Dedifferentiated amniotic fluid mesenchymal stem cell (primary cell): ENCODE results near the gene EDN1.
A peak's percentile ranks its signal among the peaks of the same experiment; 100 is the strongest.

Source experiments
- DNase-seq: peaks from one replicate; pipeline ENCODE4 v3.0.0-alpha.2; 2016; ENCODE audit errors: extremely low spot score

EDN1 gene

DNA sequence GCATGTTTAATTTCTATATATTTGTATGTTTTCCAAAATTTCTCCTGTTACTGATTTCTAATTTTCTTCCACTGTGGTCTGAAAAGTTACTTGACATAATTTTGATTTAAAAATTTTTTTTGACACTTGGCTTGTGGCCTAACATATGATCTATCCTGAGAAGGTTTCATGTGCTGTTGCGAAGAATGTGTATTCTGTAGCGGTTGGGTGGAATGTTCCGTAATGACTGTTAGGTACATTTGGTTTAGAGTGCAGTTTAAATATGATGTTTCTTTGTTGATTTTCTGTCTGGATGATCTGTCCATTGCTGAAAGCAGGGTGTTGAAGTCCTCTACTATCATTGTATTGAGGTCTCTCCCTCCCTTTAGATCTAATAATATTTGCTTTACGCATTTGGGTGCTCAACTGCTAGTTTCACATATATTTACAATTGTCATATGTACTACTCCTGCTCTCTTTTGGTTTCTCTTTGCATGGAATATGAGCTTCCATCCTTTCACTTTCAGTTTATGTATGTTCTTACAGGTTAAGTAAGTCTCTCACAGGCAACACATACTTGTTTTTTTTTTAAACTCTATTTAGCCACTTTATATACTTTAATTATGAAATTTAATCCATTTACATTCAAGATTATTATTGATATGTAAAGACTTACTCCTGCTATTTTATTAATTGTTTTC is 19.5 kb upstream of the EDN1 start:
- no peak for DNase-seq

DNA sequence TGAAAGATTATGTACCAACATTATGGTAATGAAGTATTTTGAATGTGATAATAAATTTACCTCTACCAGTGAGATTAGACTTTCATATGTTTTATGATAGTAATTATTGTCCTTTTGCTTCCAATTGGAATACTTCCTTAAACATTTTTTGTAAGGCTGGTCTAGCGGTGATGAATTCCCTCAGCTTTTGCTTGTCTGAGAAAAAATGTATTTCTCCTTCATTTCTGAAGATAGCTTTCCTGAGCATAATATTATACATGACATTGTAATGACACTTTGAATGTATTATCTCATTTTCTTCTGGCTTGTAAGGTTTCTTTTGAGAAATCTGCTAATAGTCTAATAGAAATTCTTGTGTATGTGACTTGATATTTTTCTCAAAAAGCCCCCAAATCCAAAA is 18.6 kb upstream of the EDN1 start:
- DNase-seq, result no peak

DNA sequence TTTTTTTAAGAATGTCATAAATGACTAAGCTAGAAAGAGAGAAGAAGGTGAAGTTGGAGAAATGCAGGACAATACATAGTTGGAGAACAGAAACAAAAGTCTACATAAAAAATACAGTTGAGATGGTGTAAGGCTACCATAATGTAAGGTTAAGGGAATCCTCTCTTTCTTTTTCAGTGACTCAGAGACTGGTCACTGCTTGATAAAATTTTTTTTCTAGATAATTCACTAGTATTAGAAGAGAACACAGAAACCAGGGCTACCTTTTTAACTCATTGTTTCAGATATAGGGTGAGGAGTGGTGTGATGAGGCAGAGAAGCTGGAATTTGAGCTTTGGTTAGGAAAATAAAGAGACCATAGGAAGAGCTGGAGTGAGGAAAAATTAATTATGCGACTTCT is 18.2 kb upstream of the EDN1 start:
- DNase-seq, result no peak

DNA sequence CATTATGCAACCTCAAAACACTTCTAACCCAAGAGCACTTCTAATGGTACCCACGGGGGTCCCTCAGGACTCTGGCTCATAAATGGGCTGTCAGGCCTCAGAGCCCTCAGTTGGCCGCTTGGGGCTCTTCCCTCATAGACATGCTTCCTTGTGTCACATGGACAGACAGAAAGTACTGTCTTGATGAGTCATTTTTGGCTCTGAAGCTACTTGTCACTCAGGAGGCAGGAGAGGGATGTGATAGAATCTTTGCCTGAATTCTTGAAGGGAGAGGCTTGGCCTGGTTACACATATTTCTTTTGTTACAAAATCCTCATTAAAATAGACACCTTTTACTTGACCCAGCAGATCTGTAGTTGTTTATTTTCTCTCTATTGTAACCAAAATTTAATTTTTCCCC is 15.1 kb upstream of the EDN1 start:
- DNase-seq, result no peak

DNA sequence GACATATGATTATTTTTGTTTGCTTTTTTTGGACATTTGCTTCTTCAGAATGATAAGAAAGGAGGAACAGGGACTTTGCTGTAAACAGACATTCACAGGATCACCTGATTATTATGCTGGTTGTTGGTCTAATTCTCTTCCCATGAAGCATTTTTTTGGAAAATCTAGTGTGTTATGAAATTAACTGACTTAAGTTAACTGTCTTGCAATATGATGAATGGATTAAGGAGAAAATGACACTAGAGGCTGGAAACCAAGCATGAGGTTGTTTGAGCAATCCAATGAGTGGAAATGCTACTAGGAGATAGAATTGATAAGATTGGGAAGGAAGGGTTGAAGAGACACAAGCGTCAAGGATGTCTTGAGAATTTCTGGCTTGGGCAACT is 13.2 kb upstream of the EDN1 start:
- no peak for DNase-seq

DNA sequence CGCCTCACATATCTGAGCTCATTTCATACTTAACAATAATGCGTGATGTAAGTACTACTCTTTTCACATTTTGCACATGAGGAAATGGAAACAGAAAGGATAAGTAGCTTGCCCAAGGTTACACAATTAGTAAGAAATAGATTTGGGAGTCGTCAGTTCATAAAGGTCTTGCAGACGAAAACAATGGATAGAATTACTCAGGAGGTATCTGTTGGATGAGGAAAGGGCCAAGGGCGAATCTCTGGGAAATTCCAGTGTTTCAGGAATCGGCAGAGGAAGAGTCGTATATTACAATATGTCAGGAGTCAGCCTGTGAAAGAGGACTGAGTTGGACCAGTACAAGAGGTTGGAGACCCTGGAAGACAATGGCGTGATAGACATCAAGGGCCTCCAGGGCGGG is 12.8 kb upstream of the EDN1 start:
- DNase-seq, result no peak

DNA sequence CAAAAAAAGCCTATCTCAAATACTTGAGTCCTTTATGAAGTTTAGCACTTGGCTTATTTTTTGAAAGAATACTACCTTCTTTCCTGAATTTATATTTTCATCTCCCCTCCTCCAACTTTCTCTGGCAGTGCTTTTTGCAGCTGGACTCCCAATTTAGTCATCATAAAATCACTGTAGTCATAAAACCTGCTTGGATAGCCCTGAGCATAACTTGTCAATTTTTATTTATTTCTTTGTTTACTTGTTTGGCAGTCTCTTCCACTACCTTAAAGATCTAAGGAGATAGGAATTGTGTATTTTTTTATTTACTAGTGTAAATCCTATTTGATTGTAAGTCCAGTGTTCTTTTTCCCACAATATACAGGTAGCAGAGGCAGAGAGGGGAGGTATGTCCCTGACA is 11.2 kb upstream of the EDN1 start:
- no peak for DNase-seq

DNA sequence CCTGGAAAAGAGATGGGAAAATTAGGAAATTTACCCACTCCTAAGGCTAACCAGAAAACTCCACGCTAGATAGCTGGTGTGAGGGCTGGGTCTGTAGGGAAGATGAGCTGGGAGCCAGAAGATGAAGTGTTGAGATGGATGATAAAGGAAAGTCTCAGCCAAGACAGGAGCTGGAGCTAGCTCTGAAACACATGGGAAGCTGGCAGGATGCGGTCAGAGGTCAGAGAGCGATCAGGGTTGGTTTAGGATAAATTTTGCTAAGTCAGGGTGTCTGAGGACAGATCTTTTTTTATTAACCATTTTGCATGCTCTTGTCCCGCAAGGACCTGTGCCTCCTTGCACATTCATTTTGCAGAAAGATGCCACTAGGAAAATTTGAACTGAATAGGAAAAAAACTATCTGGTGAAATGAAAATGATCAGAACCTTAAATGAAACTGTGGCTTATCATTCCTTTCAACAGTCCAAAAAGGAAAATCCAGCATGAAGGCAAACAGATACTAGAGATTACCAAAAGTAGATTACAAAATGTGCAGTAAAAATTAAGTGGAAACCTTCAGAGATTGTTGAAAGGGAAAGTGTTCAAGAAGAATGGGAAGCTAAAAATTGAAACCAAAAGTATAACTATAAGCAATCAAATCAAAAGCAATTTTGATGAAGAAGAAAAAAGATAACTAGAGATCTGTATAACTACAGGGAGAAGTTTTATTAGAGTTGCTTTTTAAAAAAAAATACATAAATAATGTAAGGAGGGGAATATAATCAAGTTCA is 10.7 kb upstream of the EDN1 start:
- DNase-seq, result no peak

DNA sequence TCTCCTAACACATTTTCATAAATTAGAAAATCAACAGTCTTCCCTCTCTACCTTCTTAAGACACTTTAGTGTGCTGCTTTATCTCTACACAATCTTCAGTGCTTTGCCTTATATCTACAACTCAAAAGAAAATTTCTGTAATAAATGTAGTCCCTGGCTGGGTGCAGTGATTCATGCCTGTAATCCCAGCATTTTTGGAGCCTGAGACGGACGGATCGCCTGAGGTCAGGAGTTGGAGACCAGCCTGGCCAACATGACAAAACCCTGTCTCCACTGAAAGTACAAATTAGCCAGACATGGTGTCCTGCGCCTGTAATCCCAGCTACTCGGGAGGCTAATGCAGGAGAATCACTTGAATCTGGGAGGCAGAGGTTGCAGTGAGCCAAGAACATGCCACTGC is 9.7 kb upstream of the EDN1 start:
- peak; percentile 70 for DNase-seq

DNA sequence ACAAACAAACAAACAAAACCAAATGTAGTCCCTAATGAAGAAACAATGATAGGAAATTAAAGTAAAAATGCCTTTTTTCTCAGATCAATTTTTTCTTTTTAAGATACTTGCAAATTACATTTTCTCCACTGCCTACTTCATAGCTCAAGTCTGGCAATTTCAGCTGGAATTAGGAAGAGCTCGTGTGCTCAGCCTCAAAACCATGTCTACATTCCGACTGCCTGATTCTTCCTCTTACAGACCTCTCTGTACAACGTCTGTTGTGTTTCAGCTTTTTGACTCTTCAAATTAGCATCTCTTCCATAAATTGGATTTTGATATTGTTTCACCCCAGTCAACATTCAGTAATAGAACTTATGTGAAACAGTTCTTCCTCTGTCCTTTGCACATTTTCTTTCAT is 9.3 kb upstream of the EDN1 start:
- no peak for DNase-seq

DNA sequence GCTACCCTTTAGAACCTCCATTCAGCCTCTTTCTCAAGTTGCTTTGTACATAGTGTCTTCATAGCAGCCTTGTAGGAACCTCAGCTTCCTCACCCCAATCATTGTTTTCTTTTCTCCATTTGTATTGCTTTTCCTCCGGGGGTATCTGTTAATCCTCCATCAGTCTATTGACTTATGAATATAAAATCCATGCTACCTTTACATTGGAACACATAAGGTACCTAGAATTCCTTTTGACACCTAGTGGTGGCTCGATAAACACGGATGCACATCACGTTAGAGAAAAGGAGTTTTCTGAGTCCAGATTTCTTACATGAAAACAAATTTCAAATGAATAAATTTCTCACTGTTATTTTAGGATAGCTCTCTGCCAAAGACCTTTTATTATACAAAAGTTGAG is 6.3 kb upstream of the EDN1 start:
- DNase-seq, result no peak

DNA sequence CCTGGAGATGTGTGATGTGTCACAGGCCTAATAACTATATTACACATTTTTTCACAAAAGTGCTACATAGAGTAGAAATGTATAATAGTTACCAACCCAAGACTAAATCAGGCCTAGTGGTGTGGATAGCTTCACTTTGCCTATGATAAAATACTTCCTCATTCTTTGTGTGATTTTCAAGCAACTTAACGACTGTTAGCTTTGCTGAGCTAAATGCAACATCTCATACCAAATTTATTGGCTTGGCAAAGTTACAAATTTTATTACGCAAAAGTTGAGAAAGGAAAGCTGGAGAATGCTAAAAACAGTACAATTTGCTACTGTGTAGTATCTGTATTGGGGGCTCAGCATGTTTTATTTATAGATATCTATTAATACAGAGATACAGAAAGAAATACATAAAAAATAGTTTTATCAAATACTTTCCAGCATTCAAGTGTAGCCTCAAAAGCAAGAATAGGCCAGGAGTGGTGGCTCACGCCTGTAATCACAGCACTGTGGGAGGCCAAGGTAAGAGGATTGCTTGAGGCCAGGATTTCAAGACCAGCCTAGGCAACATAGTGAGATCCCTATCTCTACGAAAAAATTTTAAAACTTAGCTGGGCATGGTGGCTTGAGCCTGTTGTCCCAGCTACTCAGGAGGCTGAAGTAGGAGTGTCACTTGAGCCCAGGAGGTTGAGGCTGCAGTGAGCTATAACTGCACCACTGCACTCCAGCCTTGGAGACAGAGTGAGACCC is 3.6 kb upstream of the EDN1 start:
- DNase-seq, result no peak

DNA sequence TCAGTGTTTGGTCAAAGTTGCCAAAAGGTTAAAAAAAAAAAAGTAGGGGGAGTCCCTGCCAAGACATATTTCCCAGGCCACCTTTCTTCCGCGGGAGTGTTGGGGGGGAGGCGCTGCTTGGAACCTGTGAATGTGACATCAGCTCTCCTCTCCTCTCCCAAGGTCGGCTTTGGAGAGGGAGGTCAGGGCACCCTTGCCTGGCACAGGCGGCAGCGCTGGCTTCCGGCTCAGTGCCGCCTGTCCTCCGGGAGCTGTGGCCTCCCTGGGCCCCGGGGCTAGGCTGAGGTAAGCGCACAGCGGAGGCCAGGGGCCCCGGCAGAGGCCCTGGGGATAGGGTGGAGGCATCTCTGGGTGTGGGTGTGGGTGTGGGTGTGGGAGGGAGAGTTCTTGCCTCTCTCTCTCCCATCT is 1.9 kb upstream of the EDN1 start:
- no peak for DNase-seq

DNA sequence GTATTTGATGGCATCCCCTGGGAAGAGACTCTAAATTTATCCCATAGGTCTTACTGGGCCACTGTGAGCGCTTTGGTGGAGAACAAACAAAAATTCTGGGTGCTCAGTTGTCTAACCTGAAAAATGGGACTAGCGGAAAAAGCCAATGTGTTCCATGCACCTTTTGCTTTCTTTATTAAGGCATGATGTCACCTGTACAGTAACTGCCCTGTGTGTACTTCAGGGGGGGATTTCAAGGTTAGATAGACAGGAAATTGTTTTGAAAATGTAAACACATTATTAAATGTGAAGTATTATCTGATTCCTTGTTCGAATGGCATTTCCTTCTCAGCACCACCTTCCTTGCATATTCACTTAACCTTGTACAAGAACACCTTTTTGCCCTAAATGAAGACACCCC is 1.2 kb upstream of the EDN1 start:
- DNase-seq, result no peak

DNA sequence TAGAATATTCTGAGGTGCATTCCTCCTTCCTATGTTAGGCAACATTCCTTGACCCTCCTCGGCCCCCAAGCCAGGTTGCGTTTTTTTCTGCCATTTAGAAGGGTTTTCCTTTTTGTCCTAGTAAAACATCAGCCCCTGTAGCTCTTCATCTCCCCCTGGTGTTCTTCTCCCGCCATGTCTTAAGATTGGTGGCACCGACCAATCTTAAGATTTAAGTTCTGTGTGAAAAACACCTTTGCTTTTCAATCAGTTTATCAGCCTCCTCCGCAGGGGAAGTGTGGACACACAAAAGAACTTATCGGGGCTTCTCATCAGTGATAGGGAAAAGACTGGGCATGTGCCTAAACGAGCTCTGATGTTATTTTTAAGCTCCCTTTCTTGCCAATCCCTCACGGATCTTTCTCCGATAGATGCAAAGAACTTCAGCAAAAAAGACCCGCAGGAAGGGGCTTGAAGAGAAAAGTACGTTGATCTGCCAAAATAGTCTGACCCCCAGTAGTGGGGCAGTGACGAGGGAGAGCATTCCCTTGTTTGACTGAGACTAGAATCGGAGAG is 719 bp upstream of the EDN1 start:
- peak; percentile 63 for DNase-seq

DNA sequence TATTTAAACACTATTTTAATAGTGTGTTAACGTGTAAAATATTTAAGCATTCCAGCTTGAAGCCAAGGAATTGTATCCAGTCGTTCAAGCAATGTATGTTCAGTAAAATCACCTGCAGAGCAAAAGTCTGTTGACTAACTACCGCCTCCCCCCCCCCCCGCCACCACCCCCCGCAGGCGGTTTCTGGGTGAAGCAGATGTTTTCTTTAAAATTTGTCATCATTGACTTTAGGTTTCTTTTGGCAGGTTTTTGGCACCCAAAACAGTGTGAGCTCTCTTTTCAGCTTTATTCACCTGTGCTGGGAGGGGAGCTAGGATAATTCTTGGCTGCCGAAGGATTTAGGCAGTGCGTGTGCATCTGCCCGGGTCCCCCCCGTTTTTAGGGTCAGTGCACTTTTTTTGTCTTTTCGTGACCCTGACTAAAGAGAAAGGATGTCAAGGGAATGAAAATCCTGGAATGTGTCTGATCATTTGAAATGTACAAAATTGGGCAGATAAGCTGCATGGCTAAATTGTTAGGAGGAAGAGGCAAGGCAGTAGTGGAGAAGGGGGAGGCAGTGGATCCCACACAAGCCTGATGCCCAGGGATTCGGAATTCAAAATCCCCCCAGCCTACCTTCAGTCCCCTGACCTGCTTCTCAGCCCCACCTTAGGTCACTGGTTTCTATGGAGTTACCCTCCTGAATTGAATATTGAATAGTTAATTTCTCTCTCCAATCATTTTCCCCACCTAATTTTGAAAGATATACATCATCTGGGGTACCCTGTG is 1.1 kb downstream of the EDN1 start:
- no peak for DNase-seq

DNA sequence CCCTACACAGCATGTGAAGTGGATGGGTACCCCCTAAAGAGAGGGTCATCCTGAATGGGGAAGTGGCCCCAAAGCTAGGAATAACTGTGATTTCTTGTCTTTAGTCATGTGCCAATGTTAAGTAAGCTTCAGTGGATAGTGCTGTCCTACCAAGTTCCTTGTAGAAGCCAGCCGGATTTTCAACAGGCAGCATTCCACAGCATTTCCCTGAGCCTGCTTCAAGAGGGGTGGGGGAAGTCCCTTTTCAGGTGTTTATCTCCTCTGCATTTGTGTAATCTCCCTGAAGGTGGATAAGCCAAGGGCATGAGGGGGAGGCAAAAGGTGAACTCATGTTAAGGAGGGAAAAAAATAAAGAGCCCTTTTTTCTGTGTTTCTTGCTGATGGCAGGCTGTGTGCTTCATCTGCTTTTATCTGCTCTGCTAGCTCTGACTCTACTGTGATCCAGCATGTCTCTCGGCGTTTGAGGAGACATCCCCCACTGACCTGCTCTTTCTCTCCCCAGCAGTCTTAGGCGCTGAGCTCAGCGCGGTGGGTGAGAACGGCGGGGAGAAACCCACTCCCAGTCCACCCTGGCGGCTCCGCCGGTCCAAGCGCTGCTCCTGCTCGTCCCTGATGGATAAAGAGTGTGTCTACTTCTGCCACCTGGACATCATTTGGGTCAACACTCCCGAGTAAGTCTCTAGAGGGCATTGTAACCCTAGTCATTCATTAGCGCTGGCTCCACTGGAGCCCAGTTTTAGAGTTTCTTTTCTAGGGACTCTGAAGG is 1.9 kb downstream of the EDN1 start:
- DNase-seq, result no peak

DNA sequence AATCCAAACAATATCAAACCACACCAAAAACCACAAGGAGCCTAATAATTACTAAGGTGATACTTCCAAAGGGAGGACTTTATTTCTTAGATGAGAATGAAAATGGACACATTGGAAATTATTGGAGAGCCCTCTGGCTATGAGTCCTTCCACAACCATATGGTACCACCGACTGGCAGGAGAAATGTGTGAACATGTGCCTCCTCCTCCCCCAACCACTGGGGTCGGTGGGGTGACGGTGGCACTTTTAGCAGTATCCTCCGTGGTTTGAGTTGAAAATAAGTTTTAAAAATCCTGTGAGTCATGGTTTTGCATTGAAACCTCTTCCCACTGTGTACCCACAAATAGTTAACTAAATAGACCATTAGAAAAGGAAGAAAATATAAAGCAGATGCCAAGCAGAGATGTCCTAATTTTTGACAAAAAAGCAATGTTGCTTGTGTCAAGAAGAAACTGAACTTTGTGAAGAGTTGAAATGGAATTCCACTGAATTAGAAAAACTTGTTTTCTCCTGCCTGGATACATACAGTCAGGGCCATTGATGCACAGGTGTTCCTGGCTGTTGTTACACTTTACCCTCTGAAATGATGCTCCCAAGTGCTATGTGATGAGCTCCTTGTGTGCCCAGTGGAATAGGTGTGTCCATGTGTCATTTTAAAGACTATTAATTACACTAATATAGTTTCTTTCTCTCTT is 3.2 kb downstream of the EDN1 start:
- no peak for DNase-seq

DNA sequence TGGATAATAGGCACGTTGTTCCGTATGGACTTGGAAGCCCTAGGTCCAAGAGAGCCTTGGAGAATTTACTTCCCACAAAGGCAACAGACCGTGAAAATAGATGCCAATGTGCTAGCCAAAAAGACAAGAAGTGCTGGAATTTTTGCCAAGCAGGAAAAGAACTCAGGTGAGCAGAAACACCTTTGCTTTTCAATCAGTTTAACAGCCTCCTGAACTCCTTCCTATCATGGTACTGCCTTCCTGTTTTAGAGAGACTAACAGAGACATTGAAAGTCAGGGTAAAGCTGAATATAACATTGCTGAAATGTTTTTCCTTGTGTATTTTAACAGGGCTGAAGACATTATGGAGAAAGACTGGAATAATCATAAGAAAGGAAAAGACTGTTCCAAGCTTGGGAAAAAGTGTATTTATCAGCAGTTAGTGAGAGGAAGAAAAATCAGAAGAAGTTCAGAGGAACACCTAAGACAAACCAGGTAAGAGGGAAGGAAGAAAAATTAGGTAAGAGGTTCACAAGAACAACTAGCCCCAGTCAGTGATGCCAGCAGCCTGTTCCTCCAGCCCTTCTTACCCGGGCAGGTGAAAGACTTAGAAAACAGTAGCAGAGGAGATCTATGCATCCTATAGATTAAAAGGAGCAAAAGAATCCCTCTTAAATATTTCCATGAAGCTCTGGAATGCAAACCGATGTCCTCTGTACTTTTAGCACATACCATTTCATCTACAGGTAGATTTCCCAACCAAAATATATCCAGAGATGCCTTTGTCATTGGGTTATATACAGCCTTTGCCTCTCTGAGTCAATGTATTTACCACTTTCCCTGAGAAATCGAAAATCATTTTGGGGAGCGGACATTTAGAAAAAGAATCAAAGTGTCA is 4.0 kb downstream of the EDN1 start:
- DNase-seq, result no peak
